Measurements from ENCODE around the gene MYO1D.

DNA sequence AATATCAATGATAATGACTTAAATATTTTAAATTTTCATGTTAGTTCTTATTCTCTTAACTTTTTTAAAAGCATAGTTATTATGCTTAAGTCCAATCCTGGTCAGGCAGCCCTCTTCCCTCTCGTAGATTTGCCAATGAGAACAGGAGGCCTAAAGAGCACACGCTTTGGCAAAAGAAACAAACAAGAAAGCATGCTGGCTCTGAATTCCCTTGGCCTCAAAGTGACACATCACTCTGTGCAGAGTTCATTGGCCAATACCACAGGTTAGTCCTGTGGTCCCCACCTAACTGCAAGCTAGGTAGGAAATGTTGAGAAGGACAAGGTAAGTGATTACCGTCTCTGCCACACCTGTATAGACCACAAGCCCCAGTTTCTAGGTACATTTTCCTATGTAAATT is 61.5 kb downstream of the MYO1D start:
- TF ChIP-seq, protein P1, sequence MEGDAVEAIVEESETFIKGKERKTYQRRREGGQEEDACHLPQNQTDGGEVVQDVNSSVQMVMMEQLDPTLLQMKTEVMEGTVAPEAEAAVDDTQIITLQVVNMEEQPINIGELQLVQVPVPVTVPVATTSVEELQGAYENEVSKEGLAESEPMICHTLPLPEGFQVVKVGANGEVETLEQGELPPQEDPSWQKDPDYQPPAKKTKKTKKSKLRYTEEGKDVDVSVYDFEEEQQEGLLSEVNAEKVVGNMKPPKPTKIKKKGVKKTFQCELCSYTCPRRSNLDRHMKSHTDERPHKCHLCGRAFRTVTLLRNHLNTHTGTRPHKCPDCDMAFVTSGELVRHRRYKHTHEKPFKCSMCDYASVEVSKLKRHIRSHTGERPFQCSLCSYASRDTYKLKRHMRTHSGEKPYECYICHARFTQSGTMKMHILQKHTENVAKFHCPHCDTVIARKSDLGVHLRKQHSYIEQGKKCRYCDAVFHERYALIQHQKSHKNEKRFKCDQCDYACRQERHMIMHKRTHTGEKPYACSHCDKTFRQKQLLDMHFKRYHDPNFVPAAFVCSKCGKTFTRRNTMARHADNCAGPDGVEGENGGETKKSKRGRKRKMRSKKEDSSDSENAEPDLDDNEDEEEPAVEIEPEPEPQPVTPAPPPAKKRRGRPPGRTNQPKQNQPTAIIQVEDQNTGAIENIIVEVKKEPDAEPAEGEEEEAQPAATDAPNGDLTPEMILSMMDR (IDR thresholded peaks at IDR 0.05; ENCODE audit: extremely low read depth in 1 of 2, insufficient read depth in 1 of 2, low read depth in 1 of 2, low read length in 2 of 2), result no peak
- TF ChIP-seq EZH2 (IDR thresholded peaks at IDR 0.05; ENCODE audit: borderline replicate concordance, low read depth, low read length, severe bottlenecking) (no peak), POLR2A (IDR thresholded peaks at IDR 0.05; ENCODE audit: low read depth, low read length) (no peak), POLR2AphosphoS5 (IDR thresholded peaks at IDR 0.05; ENCODE audit: insufficient read depth, low read depth, low read length) (no peak), JUN (IDR thresholded peaks at IDR 0.05; ENCODE audit: borderline replicate concordance, insufficient read depth, insufficient read length, low read depth) (no peak)
- TF ChIP-seq, protein P2, sequence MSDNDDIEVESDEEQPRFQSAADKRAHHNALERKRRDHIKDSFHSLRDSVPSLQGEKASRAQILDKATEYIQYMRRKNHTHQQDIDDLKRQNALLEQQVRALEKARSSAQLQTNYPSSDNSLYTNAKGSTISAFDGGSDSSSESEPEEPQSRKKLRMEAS (IDR thresholded peaks at IDR 0.05; ENCODE audit: insufficient read depth, insufficient read length), result no peak
